Progenitor cell of endocrine pancreas (in vitro differentiated cells): Measurements from ENCODE around the gene SLC25A27. TPM values are rescaled to one million over a fixed set of nuclear protein-coding genes. Genes with fewer than 3 reads are reported as not detected.
A peak's percentile ranks its signal among the peaks of the same experiment; 100 is the strongest.

Experiments used
- DNase-seq: peaks from one replicate; pipeline ENCODE4 v3.0.0; 2021; ENCODE audit warnings: low spot score; ENCODE audit not compliant: unreplicated experiment
- H3K27ac Mint-ChIP-seq: 2 replicates; pipeline ENCODE4 v1.8.0; 2021; ENCODE audit warnings: mild to moderate bottlenecking, moderate library complexity, mixed read lengths
- H3K27me3 Mint-ChIP-seq: 2 replicates; pipeline ENCODE4 v1.8.0; 2021; ENCODE audit warnings: mixed read lengths
- H3K36me3 Mint-ChIP-seq: 2 replicates; pipeline ENCODE4 v1.8.0; 2022; ENCODE audit warnings: mixed read lengths; ENCODE audit not compliant: insufficient read depth
- H3K4me1 Mint-ChIP-seq: 2 replicates; pipeline ENCODE4 v1.8.0; 2021; ENCODE audit warnings: low read depth, mixed read lengths
- H3K4me3 Mint-ChIP-seq: 2 replicates; pipeline ENCODE4 v1.8.0; 2021; ENCODE audit warnings: low read depth, mild to moderate bottlenecking, moderate library complexity, mixed read lengths
- H3K9me3 Mint-ChIP-seq: 2 replicates; pipeline ENCODE4 v1.8.0; 2021; ENCODE audit warnings: low read depth, mixed read lengths
- CTCF ChIP-seq: fragments of 200-600 bp; sonication (generic); IDR thresholded peaks from one replicate; pipeline ENCODE4 v1.5.0; 2021; ENCODE audit warnings: antibody characterized with exemption, mild to moderate bottlenecking; ENCODE audit not compliant: unreplicated experiment
- total RNA-seq: library from RNA; stranded (reverse); gene quantifications from 2 replicates; pipeline ENCODE4 v1.2.1, GENCODE V29; 2021

Gene SLC25A27
- total RNA-seq, 1 donor from 2014 or later, result 31.9 TPM

- Mint-ChIP-seq H3K4me1 (no peaks in the 10 kb centered on the region), H3K27me3 (no peaks in the 10 kb centered on the region), H3K9me3 (no peaks in the 10 kb centered on the region), H3K36me3 (peaks cover 3% of the 10 kb centered on the region), H3K27ac (no peak overlapping the region), H3K4me3 (no peak overlapping the region)
- no peak for DNase-seq
- no peak for TF ChIP-seq CTCF
Measured at GRCh38 chr6:46612645-46613044, 40.1 kb upstream of the SLC25A27 start.

GRCh38 chr6:46618726-46619125 is 34.0 kb upstream of the SLC25A27 start:
- Mint-ChIP-seq H3K4me1 (no peaks in the 10 kb centered on the region), H3K36me3 (peaks cover 19% of the 10 kb centered on the region), H3K4me3 (no peak overlapping the region), H3K27ac (no peak overlapping the region), H3K27me3 (no peaks in the 10 kb centered on the region), H3K9me3 (peaks cover 3% of the 10 kb centered on the region)
- no peak for DNase-seq
- TF ChIP-seq CTCF, result no peak

GRCh38 chr6:46626228-46626909 is 26.4 kb upstream of the SLC25A27 start:
- no peak for DNase-seq
- peaks cover 11% of the 10 kb centered on the region for H3K36me3 Mint-ChIP-seq
- H3K27me3 Mint-ChIP-seq, result no peaks in the 10 kb centered on the region
- H3K4me1 Mint-ChIP-seq, result no peaks in the 10 kb centered on the region
- no peak overlapping the region for H3K4me3 Mint-ChIP-seq
- TF ChIP-seq CTCF, result peak; percentile 69
- H3K27ac Mint-ChIP-seq, result no peak overlapping the region
- H3K9me3 Mint-ChIP-seq, result no peaks in the 10 kb centered on the region

GRCh38 chr6:46626976-46627375 is 25.8 kb upstream of the SLC25A27 start:
- no peak overlapping the region for H3K4me3 Mint-ChIP-seq
- H3K27ac Mint-ChIP-seq, result no peak overlapping the region
- H3K9me3 Mint-ChIP-seq, result no peaks in the 10 kb centered on the region
- no peaks in the 10 kb centered on the region for H3K4me1 Mint-ChIP-seq
- H3K36me3 Mint-ChIP-seq, result peaks cover 10% of the 10 kb centered on the region
- DNase-seq, result no peak
- no peak for TF ChIP-seq CTCF
- H3K27me3 Mint-ChIP-seq, result no peaks in the 10 kb centered on the region

- DNase-seq, result no peak
- Mint-ChIP-seq H3K4me1 (no peaks in the 10 kb centered on the region), H3K4me3 (no peak overlapping the region), H3K9me3 (no peaks in the 10 kb centered on the region), H3K27ac (no peak overlapping the region), H3K27me3 (no peaks in the 10 kb centered on the region), H3K36me3 (peaks cover 1% of the 10 kb centered on the region)
- no peak for TF ChIP-seq CTCF
Measured at GRCh38 chr6:46628498-46628897, 24.3 kb upstream of the SLC25A27 start.
